Fibroblast of skin of abdomen (primary cell): Measurements from ENCODE around the gene NDUFV3.
A peak's percentile ranks its signal among the peaks of the same experiment; 100 is the strongest.
"Not testable (repeated sequence)": the region's sequence is repeated elsewhere in the genome, so short reads cannot be mapped to it uniquely, and the experiment has no call there.

Source experiments
- DNase-seq: peaks from one replicate; pipeline ENCODE4 v3.0.0-alpha.2; 2013

Gene NDUFV3

GRCh38 chr21:42857216-42857615 lies 35.9 kb upstream of the NDUFV3 start:
- DNase-seq, result no peak

GRCh38 chr21:42858185-42858847 lies 34.8 kb upstream of the NDUFV3 start:
- DNase-seq, result no peak

GRCh38 chr21:42858957-42859890 lies 33.9 kb upstream of the NDUFV3 start:
- no peak for DNase-seq

GRCh38 chr21:42859891-42860230 lies 33.2 kb upstream of the NDUFV3 start:
- no peak for DNase-seq

GRCh38 chr21:42860345-42860744 lies 32.8 kb upstream of the NDUFV3 start:
- DNase-seq, result no peak

GRCh38 chr21:42861311-42861847 lies 31.7 kb upstream of the NDUFV3 start:
- no peak for DNase-seq

GRCh38 chr21:42861848-42862400 lies 31.2 kb upstream of the NDUFV3 start:
- DNase-seq, result no peak

GRCh38 chr21:42862774-42863503 lies 30.2 kb upstream of the NDUFV3 start:
- DNase-seq, result no peak

- no peak for DNase-seq
These were observed 29.6 kb upstream of the NDUFV3 start for GRCh38 chr21:42863504-42863870.

GRCh38 chr21:42864286-42864685 lies 28.8 kb upstream of the NDUFV3 start:
- DNase-seq, result no peak

- DNase-seq, result no peak
These were observed 28.0 kb upstream of the NDUFV3 start for GRCh38 chr21:42864815-42865775.

GRCh38 chr21:42865776-42866160 lies 27.3 kb upstream of the NDUFV3 start:
- DNase-seq, result no peak

- DNase-seq, result no peak
These were observed 24.9 kb upstream of the NDUFV3 start for GRCh38 chr21:42868196-42868595.

GRCh38 chr21:42873096-42873495 lies 20.0 kb upstream of the NDUFV3 start:
- DNase-seq, result no peak

GRCh38 chr21:42875811-42876210 lies 17.3 kb upstream of the NDUFV3 start:
- DNase-seq, result not testable (repeated sequence)

- no peak for DNase-seq
These were observed 14.5 kb upstream of the NDUFV3 start for GRCh38 chr21:42878678-42878992.

- DNase-seq, result peak; percentile 97
These were observed 13.9 kb upstream of the NDUFV3 start, which contains the start of gene WDR4 for GRCh38 chr21:42878993-42879787. Gene WDR4 (minus strand): TSS chr21:42879539. CDS start chr21:42879495, 44 bp downstream.

- DNase-seq, result no peak
These were observed 12.8 kb upstream of the NDUFV3 start for GRCh38 chr21:42880352-42880751.

- no peak for DNase-seq
These were observed 9.2 kb upstream of the NDUFV3 start for GRCh38 chr21:42883921-42884320.

- no peak for DNase-seq
These were observed 5.8 kb upstream of the NDUFV3 start for GRCh38 chr21:42887326-42887725.

- no peak for DNase-seq
These were observed 553 bp upstream of the NDUFV3 start for GRCh38 chr21:42892582-42892930.
